Endodermal cell (in vitro differentiated cells): ENCODE measurements around the gene RBL2. TPM values are rescaled to one million over a fixed set of nuclear protein-coding genes. Genes with fewer than 3 reads are reported as not detected.

Experiments
- DNase-seq: peaks from one replicate; pipeline ENCODE4 v3.0.0-alpha.2; 2017
- H3K27ac ChIP-seq: 2 replicates; pipeline ENCODE4 v1.5.1; 2013; ENCODE audit warnings: mild to moderate bottlenecking, low read depth, low read length, moderate library complexity
- H3K27me3 ChIP-seq: 2 replicates; pipeline ENCODE4 v1.6.1; 2013; ENCODE audit warnings: mild to moderate bottlenecking, low read length, moderate library complexity; ENCODE audit not compliant: insufficient read depth, control insufficient read depth, poor library complexity, severe bottlenecking
- H3K36me3 ChIP-seq: 2 replicates; pipeline ENCODE4 v1.7.0; 2013; ENCODE audit warnings: mild to moderate bottlenecking, low read length, moderate library complexity; ENCODE audit not compliant: control insufficient read depth, insufficient read depth
- H3K4me1 ChIP-seq: one replicate; pipeline ENCODE4 v1.7.0; 2013; ENCODE audit warnings: low read length; ENCODE audit not compliant: control insufficient read depth, insufficient read depth
- H3K4me3 ChIP-seq: 2 replicates; pipeline ENCODE4 v1.5.1; 2013; ENCODE audit warnings: mild to moderate bottlenecking, low read length, moderate library complexity
- H3K9ac ChIP-seq: 2 replicates; pipeline ENCODE4 v1.6.1; 2013; ENCODE audit warnings: mild to moderate bottlenecking, low read length, moderate library complexity; ENCODE audit not compliant: poor library complexity, severe bottlenecking; ENCODE audit errors: extremely low read depth
- H3K9me3 ChIP-seq: 2 replicates; pipeline ENCODE4 v1.6.1; 2013; ENCODE audit warnings: mild to moderate bottlenecking, low read length, moderate library complexity; ENCODE audit not compliant: control insufficient read depth
- H3K27ac Mint-ChIP-seq: 2 replicates; pipeline ENCODE4 v1.8.0; 2020; ENCODE audit warnings: mixed read lengths
- H3K27me3 Mint-ChIP-seq: 2 replicates; pipeline ENCODE4 v1.8.0; 2021; ENCODE audit warnings: mild to moderate bottlenecking, mixed read lengths; ENCODE audit not compliant: insufficient read depth
- H3K36me3 Mint-ChIP-seq: 2 replicates; pipeline ENCODE4 v1.8.0; 2020; ENCODE audit warnings: low read depth, mixed read lengths
- H3K4me1 Mint-ChIP-seq: 2 replicates; pipeline ENCODE4 v1.8.0; 2020; ENCODE audit warnings: mixed read lengths
- H3K4me3 Mint-ChIP-seq: 2 replicates; pipeline ENCODE4 v1.8.0; 2020; ENCODE audit warnings: mild to moderate bottlenecking, moderate library complexity, mixed read lengths
- H3K9me3 Mint-ChIP-seq: 2 replicates; pipeline ENCODE4 v1.8.0; 2020; ENCODE audit warnings: mild to moderate bottlenecking, mixed read lengths
- WGBS, 2 experiments: methylation state at CpG; one replicate each; pipeline versions ENCODE4 v1.1.5 to v1.1.7; 2013; ENCODE audit warnings: missing lambda C conversion rate in 2 of 2, mixed read lengths in 1 of 2; ENCODE audit not compliant: insufficient coverage in 1 of 2, insufficient read length in 1 of 2; 5-methylcytosine and 5-hydroxymethylcytosine counted together
- total RNA-seq, 2 donors: library from RNA; stranded (reverse); fragmentation: NEBNext Ultra II Directional in 1 of 2; extraction: Animal tissue kit (Norgen Biotek cat#: 25700) in 1 of 2; gene quantifications; 2 replicates in 1 of 2; 3 replicates in 1 of 2; pipeline ENCODE4 v1.2.1, GENCODE V29; 2021
- TF ChIP-seq, protein P1 (sequence below): fragments of 200-600 bp; sonication (generic); conservative IDR thresholded peaks from 2 replicates; pipeline ENCODE4 v1.5.0; 2021; ENCODE audit warnings: antibody characterized with exemption, mild to moderate bottlenecking

The RBL2 gene
- total RNA-seq, 2 donors from 2014 or later = 34.9 to 46.0 TPM

DNA sequence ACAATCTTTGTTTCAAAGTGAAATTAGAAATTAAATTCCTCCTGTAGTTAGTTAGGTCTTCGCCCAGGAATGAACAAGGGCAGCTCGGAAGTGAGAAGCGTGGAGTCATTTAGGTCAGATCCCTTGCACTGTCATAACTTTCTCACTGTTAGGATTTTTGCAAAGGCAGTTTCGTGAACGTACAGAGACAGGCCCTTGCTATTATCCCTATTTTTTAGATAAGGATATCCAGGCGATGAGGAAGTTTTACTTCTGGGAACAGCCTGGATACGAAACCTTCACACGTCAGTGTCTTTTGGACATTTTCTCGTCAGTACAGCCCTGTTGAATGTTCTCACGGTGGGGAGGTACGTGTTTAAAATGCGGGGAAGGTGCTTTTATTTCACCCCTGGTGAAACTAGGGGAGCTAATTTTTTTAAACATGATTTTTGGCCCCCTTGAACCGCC, 318 bp upstream of the RBL2 start:
- Mint-ChIP-seq H3K9me3 (peaks cover 23% of the 10 kb centered on the region), H3K36me3 (no peaks in the 10 kb centered on the region), H3K4me3 (peak overlapping the region; percentile 98), H3K27ac (peak overlapping the region; percentile 81), H3K27me3 (no peaks in the 10 kb centered on the region), H3K4me1 (peaks cover 8% of the 10 kb centered on the region)
- H3K4me3 ChIP-seq = peak overlapping the region; percentile 83
- H3K9ac ChIP-seq = peak overlapping the region; percentile 57
- no peak for DNase-seq
- TF ChIP-seq, protein P1, sequence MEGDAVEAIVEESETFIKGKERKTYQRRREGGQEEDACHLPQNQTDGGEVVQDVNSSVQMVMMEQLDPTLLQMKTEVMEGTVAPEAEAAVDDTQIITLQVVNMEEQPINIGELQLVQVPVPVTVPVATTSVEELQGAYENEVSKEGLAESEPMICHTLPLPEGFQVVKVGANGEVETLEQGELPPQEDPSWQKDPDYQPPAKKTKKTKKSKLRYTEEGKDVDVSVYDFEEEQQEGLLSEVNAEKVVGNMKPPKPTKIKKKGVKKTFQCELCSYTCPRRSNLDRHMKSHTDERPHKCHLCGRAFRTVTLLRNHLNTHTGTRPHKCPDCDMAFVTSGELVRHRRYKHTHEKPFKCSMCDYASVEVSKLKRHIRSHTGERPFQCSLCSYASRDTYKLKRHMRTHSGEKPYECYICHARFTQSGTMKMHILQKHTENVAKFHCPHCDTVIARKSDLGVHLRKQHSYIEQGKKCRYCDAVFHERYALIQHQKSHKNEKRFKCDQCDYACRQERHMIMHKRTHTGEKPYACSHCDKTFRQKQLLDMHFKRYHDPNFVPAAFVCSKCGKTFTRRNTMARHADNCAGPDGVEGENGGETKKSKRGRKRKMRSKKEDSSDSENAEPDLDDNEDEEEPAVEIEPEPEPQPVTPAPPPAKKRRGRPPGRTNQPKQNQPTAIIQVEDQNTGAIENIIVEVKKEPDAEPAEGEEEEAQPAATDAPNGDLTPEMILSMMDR = no peak
- H3K36me3 ChIP-seq = no peaks in the 10 kb centered on the region
- no peaks in the 10 kb centered on the region for H3K9me3 ChIP-seq
- no peak overlapping the region for H3K27ac ChIP-seq
- H3K27me3 ChIP-seq = no peaks in the 10 kb centered on the region
- no peaks in the 10 kb centered on the region for H3K4me1 ChIP-seq
- WGBS, 2 experiments = 48 to 62% methylated on average over 10 to 13 of the region's 13 CpGs

- peak overlapping the region; percentile 98 for H3K4me3 Mint-ChIP-seq
- Histone ChIP-seq H3K27ac (peak overlapping the region; percentile 54), H3K4me1 (no peaks in the 10 kb centered on the region), H3K27me3 (no peaks in the 10 kb centered on the region), H3K9ac (peak overlapping the region; percentile 57), H3K36me3 (peaks cover 6% of the 10 kb centered on the region), H3K9me3 (no peaks in the 10 kb centered on the region), H3K4me3 (peak overlapping the region; percentile 83)
- WGBS, 2 experiments = 0 to 1% methylated on average over 21 to 28 of the region's 28 CpGs
- peaks cover 8% of the 10 kb centered on the region for H3K4me1 Mint-ChIP-seq
- H3K9me3 Mint-ChIP-seq = peaks cover 13% of the 10 kb centered on the region
- DNase-seq = peak; percentile 83
- TF ChIP-seq, protein P1 = no peak
- H3K27ac Mint-ChIP-seq = peak overlapping the region; percentile 98
- peaks cover 5% of the 10 kb centered on the region for H3K36me3 Mint-ChIP-seq
- no peaks in the 10 kb centered on the region for H3K27me3 Mint-ChIP-seq
These were observed 906 bp downstream of the RBL2 start for GRCh38 chr16:53435066-53435688.

DNA sequence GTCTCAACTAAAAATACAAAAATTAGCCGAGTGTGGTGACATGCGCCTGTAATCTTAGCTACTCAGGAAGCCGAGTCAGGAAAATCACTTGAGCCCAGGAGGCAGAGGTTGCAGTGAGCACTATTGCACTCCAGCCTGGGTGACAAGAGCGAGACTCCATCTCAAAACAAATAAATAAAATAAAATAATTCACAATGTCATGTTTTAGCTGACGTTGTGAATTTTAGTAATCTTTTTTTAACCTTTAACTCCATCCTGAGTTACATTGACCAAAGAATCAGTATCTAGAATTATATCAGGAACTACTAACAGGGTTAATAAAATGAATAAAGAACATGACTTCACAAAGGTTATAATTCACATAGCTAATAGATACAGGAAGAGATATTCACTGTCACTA, 5.9 kb downstream of the RBL2 start:
- H3K27me3 ChIP-seq = no peaks in the 10 kb centered on the region
- TF ChIP-seq, protein P1 = no peak
- peaks cover 37% of the 10 kb centered on the region for H3K36me3 ChIP-seq
- Mint-ChIP-seq H3K27me3 (no peaks in the 10 kb centered on the region), H3K4me3 (no peak overlapping the region), H3K9me3 (no peaks in the 10 kb centered on the region), H3K4me1 (peaks cover 8% of the 10 kb centered on the region), H3K36me3 (peaks cover 47% of the 10 kb centered on the region), H3K27ac (no peak overlapping the region)
- DNase-seq = no peak
- no peaks in the 10 kb centered on the region for H3K9me3 ChIP-seq
- H3K27ac ChIP-seq = no peak overlapping the region
- WGBS, 2 experiments = 77 to 86% methylated on average over 3 to 5 of the region's 5 CpGs
- H3K4me1 ChIP-seq = no peaks in the 10 kb centered on the region
- H3K9ac ChIP-seq = no peak overlapping the region
- H3K4me3 ChIP-seq = no peak overlapping the region
